ENCODE data around the gene EML1. TPM values are rescaled to one million over a fixed set of nuclear protein-coding genes. Genes with fewer than 3 reads are reported as not detected.

EML1 gene
- polyA plus RNA-seq, 1 experiment, result 14.2 TPM

- no peak for TF ChIP-seq CTCF (IDR thresholded peaks at IDR 0.05; ENCODE audit: insufficient read depth, low read depth, low read length)
- Histone ChIP-seq H3K36me3 (ENCODE audit: control insufficient read depth, insufficient read depth, low read length) (no peaks in the 10 kb centered on the region), H3K4me3 (ENCODE audit: low read depth, low read length) (no peak overlapping the region), H3K27me3 (ENCODE audit: control insufficient read depth, insufficient read depth, low read length) (no peaks in the 10 kb centered on the region; the same call in none of the 2 replicates)
- DNase-seq (ENCODE audit: low read depth), result no peak
- CTCF ChIA-PET, result no interaction called here
- POLR2A ChIA-PET, result no interaction called here
Measured at GRCh38 chr14:99952039-99952438, 158.8 kb downstream of the EML1 start.

GRCh38 chr14:99952453-99952852, 159.2 kb downstream of the EML1 start:
- ChIA-PET POLR2A (interaction anchor here (0.6 kb wide), 1 partner anchor 28 kb away, joined by 9 read pairs; no protein-coding TSS in a partner anchor), CTCF (no interaction called here)
- no peaks in the 10 kb centered on the region for H3K36me3 ChIP-seq (ENCODE audit: control insufficient read depth, insufficient read depth, low read length)
- no peak for TF ChIP-seq CTCF (IDR thresholded peaks at IDR 0.05; ENCODE audit: insufficient read depth, low read depth, low read length)
- H3K4me3 ChIP-seq (ENCODE audit: low read depth, low read length), result no peak overlapping the region
- no peaks in the 10 kb centered on the region; the same call in none of the 2 replicates for H3K27me3 ChIP-seq (ENCODE audit: control insufficient read depth, insufficient read depth, low read length)
- no peak for DNase-seq (ENCODE audit: low read depth)

- ChIA-PET POLR2A (no interaction called here), CTCF (interaction anchor here (1.2 to 2.2 kb wide), 3 partner anchors 9 to 26 kb away, joined by 4 to 8 read pairs (median 7); no protein-coding TSS in a partner anchor)
- Histone ChIP-seq H3K4me3 (ENCODE audit: low read depth, low read length) (no peak overlapping the region), H3K27me3 (ENCODE audit: control insufficient read depth, insufficient read depth, low read length) (peaks cover 4% of the 10 kb centered on the region), H3K36me3 (ENCODE audit: control insufficient read depth, insufficient read depth, low read length) (no peaks in the 10 kb centered on the region)
- no peak for DNase-seq (ENCODE audit: low read depth)
- no peak for TF ChIP-seq CTCF (IDR thresholded peaks at IDR 0.05; ENCODE audit: insufficient read depth, low read depth, low read length)
Measured at GRCh38 chr14:99955826-99956455, 162.7 kb downstream of the EML1 start.

GRCh38 chr14:99958380-99958779, 165.2 kb downstream of the EML1 start:
- POLR2A ChIA-PET, result no interaction called here
- Histone ChIP-seq H3K36me3 (ENCODE audit: control insufficient read depth, insufficient read depth, low read length) (no peaks in the 10 kb centered on the region), H3K4me3 (ENCODE audit: low read depth, low read length) (no peak overlapping the region), H3K27me3 (ENCODE audit: control insufficient read depth, insufficient read depth, low read length) (peaks cover 5% of the 10 kb centered on the region)
- TF ChIP-seq CTCF (IDR thresholded peaks at IDR 0.05; ENCODE audit: insufficient read depth, low read depth, low read length), result no peak
- CTCF ChIA-PET, result interaction anchor here (1.1 to 1.7 kb wide), 2 partner anchors 11 to 12 kb away, joined by 3 to 7 read pairs; no protein-coding TSS in a partner anchor
- DNase-seq (ENCODE audit: low read depth), result no peak

GRCh38 chr14:99961826-99962518, 168.8 kb downstream of the EML1 start:
- no peak for TF ChIP-seq CTCF (IDR thresholded peaks at IDR 0.05; ENCODE audit: insufficient read depth, low read depth, low read length)
- DNase-seq (ENCODE audit: low read depth), result no peak
- H3K27me3 ChIP-seq (ENCODE audit: control insufficient read depth, insufficient read depth, low read length), result peaks cover 5% of the 10 kb centered on the region
- ChIA-PET POLR2A (no interaction called here), CTCF (interaction anchor here (0.6 kb wide), 1 partner anchor 204 kb away, joined by 3 read pairs; no protein-coding TSS in a partner anchor)
- H3K36me3 ChIP-seq (ENCODE audit: control insufficient read depth, insufficient read depth, low read length), result no peaks in the 10 kb centered on the region
- H3K4me3 ChIP-seq (ENCODE audit: low read depth, low read length), result no peak overlapping the region
